GM21825 (cell line): ENCODE measurements around the gene TTC13.
"Not testable (repeated sequence)": the region's sequence is repeated elsewhere in the genome, so short reads cannot be mapped to it uniquely, and the experiment has no call there.

ENCODE experiments used
- ATAC-seq: cut with Tn5 transposase; IDR thresholded peaks from one replicate; pipeline ENCODE4 v1.9.1; 2021; ENCODE audit warnings: mild to moderate bottlenecking, moderate library complexity; ENCODE audit not compliant: unreplicated experiment

The TTC13 gene

GRCh38 chr1:230987448-230987847 lies 8.8 kb upstream of the TTC13 start:
- no peak for ATAC-seq

- ATAC-seq, result no peak
These were observed 8.3 kb upstream of the TTC13 start for GRCh38 chr1:230986976-230987375.

- no peak for ATAC-seq
These were observed 7.0 kb upstream of the TTC13 start for GRCh38 chr1:230985711-230986110.

- not testable (repeated sequence) for ATAC-seq
These were observed 6.2 kb upstream of the TTC13 start for GRCh38 chr1:230984622-230985515.

- no peak for ATAC-seq
These were observed 5.2 kb upstream of the TTC13 start for GRCh38 chr1:230983811-230984210.

- no peak for ATAC-seq
These were observed 4.0 kb upstream of the TTC13 start for GRCh38 chr1:230982696-230983095.

GRCh38 chr1:230979952-230980351 lies 1.3 kb upstream of the TTC13 start:
- no peak for ATAC-seq

GRCh38 chr1:230979389-230979716 lies 692 bp upstream of the TTC13 start:
- no peak for ATAC-seq

- peak; percentile 8 for ATAC-seq
These were observed 735 bp downstream of the TTC13 start for GRCh38 chr1:230977761-230978490.

GRCh38 chr1:230976825-230977747 lies 1.6 kb downstream of the TTC13 start:
- ATAC-seq, result no peak

- no peak for ATAC-seq
These were observed 2.3 kb downstream of the TTC13 start for GRCh38 chr1:230976360-230976759.

GRCh38 chr1:230975636-230976035 lies 3.0 kb downstream of the TTC13 start:
- ATAC-seq, result no peak

- ATAC-seq, result peak; percentile 74
These were observed 5.8 kb downstream of the TTC13 start for GRCh38 chr1:230972855-230973271.

GRCh38 chr1:230971771-230972170 lies 6.9 kb downstream of the TTC13 start:
- ATAC-seq, result no peak

- ATAC-seq, result no peak
These were observed 8.2 kb downstream of the TTC13 start for GRCh38 chr1:230970432-230970831.

GRCh38 chr1:230966358-230966873 lies 12.2 kb downstream of the TTC13 start:
- ATAC-seq, result no peak

- ATAC-seq, result no peak
These were observed 13.1 kb downstream of the TTC13 start for GRCh38 chr1:230965535-230965934.

GRCh38 chr1:230964896-230965295 lies 13.8 kb downstream of the TTC13 start:
- no peak for ATAC-seq

- no peak for ATAC-seq
These were observed 20.3 kb downstream of the TTC13 start for GRCh38 chr1:230958370-230958769.

GRCh38 chr1:230957580-230957989 lies 21.1 kb downstream of the TTC13 start:
- peak; percentile 89 for ATAC-seq

- ATAC-seq, result no peak
These were observed 28.3 kb downstream of the TTC13 start for GRCh38 chr1:230950404-230950803.
